Effector CD8-positive, alpha-beta T cell (primary cell): Measurements from ENCODE around the gene TENM4.

Experiments used
- DNase-seq: peaks from one replicate; lab custom pipeline; 2025; lab: John Stamatoyannopoulos, UW

Gene TENM4

GRCh38 chr11:78742430-78742829 lies 698.4 kb downstream of the TENM4 start:
- no peak for DNase-seq

- DNase-seq = no peak
Observed at GRCh38 chr11:78741741-78742140, 699.1 kb downstream of the TENM4 start.

DNA sequence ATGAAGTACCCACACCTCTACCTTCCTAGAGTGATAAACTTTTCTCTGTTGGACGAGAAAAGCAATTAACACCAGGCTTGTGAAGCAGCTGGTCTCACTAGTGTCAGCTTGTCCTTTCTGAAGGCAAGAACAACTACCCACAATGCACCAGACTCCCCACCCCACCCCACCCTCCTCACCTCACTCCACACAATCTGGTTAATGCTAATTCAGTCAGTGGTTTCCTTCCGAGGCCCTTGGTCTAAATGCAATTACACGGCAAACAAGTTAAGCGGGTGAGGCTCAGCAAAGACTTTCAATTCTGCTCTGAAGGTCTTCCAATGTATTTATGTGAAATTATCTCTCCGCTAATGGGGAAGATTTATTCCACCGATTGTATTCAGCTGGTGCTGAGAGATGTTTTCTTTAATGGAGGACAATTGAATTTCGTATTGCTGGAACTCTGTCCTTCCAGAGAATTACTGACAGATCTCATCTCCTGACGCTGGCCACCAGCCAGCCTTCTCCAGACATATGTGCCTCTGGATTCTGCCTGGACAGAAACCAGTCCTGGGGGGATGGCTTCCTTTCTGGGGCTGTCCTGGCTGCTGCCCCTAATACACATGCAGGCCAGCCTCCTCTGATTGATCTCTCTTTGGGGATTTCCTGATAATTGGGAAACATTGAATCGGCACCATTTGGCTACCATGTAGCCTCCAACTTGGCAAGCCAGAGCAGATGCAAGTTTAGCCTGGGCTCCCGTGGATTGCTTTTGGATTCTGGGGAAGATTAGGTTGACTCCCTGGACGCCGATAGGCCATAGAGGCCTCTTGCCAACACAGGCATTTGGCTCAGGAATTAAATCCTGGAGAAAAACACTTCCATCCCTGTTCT lies 700.4 kb downstream of the TENM4 start:
- DNase-seq = no peak

DNA sequence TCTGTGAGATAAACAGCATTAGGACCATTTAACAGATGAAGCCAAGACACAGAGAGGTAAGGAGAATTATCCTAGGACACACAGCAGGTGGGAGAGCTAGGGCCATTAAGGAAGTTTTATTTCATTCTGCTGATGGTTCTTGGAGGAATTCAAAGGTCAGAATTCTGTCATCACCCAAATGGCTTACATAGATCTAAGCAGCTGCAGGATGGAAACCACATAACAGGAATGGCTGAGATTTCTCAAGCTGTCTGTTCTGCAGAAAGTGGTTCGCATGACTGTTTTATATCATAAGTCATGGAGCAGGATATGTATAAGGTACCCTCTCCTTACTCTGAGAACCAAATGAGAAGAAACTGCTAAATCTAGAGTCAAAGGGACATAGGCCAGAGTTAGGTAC lies 702.9 kb downstream of the TENM4 start:
- no peak for DNase-seq

GRCh38 chr11:78737301-78737700 lies 703.5 kb downstream of the TENM4 start:
- no peak for DNase-seq

DNA sequence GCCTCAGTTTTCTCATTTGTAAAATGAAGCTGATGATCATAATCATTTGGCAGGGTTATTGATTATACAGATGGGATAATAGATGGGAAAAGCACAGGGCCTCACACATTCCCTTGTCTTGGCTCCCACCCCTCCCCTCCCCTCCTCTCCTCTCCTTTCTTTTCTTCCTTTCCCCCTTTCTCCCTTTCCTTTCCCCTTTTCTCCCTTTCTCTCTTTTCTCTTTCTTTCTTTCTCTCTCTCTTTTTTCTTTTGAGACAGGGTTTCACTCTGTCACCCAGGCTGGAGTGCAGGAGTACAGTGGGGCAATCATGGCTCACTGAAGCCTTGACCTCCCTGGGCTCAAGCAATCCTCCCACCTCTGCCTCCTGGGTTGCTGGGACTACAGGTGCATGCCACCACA lies 705.1 kb downstream of the TENM4 start:
- DNase-seq = no peak

DNA sequence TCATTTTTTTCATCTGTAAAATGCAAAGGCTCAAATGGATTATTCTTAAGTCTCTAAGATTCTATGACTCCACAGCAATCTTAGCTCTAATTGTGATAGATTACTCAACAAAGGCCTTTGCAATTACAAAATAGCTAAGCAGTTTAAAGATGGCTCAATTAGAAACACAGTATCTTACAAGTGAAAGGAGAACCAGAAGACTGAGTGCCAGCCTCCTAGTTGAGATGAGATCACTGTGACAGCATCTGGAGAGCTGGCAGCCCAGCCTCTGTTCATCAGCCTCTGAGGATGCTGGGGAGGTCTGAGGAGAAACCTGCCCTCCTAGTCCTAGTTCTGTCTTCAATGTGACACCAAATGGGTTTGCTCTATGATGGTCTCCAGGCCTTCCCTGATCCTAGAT lies 707.8 kb downstream of the TENM4 start:
- no peak for DNase-seq

DNA sequence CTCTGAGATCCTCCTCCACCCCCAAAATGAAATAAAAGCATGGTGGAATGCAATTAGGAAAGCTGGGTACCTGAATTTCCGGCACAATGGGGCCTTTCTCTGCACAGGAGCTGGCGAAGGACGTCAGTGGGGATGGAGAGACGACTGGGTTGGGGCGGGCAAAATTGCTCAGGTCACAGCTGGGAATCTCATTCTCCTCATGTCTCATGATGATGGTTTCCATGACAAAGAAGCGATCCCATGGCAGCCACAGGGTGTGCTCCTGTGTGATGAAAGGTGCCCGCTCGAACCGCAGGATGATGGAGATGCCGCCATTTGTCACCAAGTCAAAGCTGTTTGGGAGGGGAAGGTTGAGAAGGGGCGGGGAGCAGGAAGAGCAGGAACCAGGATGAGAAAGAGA lies 708.6 kb downstream of the TENM4 start:
- no peak for DNase-seq

- DNase-seq = no peak
Observed at GRCh38 chr11:78731027-78731426, 709.8 kb downstream of the TENM4 start.

GRCh38 chr11:78730267-78730824 lies 710.5 kb downstream of the TENM4 start:
- no peak for DNase-seq

DNA sequence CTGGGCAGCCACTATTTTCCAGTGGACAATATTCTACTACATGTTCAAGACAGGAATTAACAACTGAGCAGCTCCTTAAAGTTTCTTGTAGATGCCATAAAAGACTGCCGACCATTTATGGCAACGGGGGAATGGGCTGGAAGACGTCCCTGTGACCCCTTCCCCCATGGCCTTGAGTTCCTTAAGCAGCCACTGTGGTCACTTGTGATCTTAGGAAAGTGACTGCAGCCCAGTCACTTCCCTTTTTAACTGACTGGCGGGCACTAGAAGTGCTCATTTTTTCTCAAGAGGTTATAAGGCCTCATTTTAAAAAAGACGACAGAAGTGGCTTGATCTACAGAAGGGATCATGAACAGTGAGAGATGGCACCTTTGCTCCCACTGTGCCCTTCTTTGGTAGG lies 713.0 kb downstream of the TENM4 start:
- no peak for DNase-seq

DNA sequence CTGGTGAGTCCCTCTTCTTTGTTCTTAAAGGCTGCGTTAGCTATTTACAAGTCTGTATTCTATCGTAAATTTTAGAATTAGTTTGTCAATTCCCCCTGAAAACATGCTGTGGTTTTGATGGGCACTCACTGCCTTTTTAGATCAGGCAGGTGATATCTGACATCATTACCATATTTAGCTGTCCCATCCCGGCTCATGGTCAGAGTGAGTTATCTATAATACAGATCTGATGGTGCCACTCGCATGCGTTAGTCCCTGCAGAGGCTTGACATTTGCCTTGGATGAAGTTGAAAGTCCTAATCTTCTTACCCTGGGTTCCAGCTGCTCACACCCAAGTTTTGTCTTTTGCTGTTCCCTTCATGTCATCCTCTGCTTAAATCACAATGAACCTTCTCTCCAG lies 715.6 kb downstream of the TENM4 start:
- DNase-seq = no peak

DNA sequence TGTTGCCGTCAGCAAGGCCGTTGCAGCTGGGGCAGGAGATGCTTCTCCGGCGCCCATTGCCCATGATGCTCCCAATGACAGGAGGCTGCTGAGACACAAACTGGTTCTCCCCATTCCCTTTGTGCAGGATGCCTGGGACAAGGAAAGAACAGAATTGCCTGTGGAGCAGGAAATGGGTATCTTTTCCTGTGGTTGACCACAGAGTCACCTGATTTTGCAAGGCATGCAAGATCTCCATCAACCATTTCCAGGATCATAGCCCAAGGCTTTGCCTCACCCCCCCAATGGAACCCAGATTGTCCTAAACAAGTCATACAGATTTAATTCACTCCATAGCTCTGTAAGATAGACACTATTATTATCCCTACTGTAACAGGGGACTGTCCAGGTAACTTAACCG lies 718.0 kb downstream of the TENM4 start:
- no peak for DNase-seq

GRCh38 chr11:78720281-78720989 lies 720.4 kb downstream of the TENM4 start:
- no peak for DNase-seq

DNA sequence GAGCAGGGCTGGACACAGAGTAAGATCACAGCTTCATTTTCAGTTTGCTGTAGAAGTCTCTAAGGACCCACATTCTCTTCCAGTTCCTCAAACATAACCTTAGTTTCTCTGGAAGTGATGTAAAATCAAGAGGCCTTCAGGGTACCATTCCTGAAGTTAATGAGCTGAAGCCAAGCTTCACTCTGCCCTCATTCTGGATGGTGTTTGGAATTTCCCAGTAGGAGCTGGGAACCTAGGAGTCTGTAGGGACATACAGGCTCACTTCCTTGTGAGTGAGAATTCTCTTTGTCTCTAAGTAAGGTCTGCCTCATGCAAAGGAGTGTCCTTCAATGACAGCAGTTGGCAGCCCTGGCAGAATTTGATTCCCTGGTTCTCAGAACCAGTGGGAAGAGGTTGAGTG lies 723.8 kb downstream of the TENM4 start:
- no peak for DNase-seq

- DNase-seq = no peak
Observed at GRCh38 chr11:78715639-78716311, 725.1 kb downstream of the TENM4 start.

- DNase-seq = no peak
Observed at GRCh38 chr11:78714539-78714938, 726.3 kb downstream of the TENM4 start.

DNA sequence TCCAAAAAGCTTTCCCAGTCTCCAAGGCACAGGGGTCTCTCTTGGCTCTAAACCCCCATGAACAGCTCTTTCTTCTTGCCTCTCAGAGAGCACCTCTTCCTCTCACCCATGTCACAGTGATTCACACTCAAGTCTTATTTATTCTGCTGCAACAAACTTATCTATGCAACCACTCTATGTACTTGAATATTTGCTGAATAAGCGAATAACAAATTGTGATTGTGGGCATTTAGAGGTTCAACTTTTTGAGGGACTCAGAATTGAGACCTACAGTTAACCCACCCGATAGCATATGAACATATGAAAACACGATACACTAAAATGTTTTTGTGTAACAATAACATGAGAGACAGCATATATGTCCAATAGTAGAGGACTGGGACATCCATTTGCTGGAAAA lies 729.1 kb downstream of the TENM4 start:
- DNase-seq = no peak

- no peak for DNase-seq
Observed at GRCh38 chr11:78710417-78710816, 730.4 kb downstream of the TENM4 start.

GRCh38 chr11:78708388-78708787 lies 732.4 kb downstream of the TENM4 start:
- no peak for DNase-seq

DNA sequence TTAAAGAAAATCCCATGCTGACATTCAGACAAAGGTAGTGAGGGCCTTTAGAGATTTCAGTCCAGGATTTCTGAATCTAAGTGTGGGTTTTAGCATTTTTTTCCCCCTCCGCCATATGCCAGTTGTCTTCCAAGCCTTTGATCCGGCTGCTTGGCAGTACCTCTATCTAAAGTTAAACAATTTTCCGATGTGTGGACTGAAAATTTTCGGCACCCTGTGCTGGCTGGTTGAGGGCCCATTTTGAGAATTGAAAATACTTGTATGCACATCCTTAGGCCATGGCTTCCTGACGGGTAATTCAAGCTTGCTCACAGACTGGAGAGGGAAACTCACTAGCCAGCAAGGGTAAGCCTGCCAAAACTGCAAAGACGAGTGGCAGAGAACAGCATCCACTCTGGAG lies 734.3 kb downstream of the TENM4 start:
- DNase-seq = no peak

- DNase-seq = no peak
Observed at GRCh38 chr11:78704811-78705210, 736.0 kb downstream of the TENM4 start.
